ENCODE measurements around the gene COL13A1.

The COL13A1 gene

DNA sequence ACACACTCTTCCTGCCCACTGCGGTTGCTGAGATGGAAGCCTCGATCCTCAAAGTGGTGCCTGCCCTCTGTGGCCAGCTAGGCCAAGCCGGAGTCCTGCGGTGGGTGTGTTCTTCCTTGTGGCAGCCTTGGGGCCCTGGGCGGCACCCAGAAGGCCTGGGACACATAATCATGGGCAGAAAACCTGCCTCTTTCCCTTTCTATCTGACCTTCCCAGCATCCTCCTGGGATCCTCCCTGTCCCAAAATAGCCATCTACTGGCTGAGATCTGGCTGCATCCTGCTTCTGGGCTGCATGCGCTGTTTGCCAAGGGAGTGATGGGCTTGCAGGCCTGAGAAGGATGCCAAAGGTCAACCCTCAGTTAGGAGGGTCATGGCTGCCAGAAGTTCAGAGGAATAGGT, 23.9 kb downstream of the COL13A1 start:
- no peak for DNase-seq

DNA sequence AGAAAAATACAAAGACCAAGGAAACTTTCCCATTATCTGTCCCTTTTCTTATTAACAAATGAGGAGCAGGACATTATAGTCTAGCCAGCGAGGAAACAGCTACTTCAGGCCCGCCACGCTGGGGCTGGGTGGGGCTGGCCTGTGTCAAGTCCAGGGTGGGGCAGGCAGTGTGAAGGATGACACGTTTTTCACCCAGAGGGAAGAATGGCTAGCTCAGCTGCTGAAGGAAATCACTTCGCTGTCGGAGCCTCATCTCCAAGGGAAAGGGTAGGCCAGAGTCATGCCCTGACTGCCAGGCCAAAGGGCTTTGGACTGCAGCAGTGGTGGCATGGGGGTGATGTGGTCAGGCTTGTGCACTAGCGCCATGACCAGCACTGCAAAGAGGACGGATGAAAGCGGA, 24.4 kb downstream of the COL13A1 start:
- no peak for DNase-seq

DNA sequence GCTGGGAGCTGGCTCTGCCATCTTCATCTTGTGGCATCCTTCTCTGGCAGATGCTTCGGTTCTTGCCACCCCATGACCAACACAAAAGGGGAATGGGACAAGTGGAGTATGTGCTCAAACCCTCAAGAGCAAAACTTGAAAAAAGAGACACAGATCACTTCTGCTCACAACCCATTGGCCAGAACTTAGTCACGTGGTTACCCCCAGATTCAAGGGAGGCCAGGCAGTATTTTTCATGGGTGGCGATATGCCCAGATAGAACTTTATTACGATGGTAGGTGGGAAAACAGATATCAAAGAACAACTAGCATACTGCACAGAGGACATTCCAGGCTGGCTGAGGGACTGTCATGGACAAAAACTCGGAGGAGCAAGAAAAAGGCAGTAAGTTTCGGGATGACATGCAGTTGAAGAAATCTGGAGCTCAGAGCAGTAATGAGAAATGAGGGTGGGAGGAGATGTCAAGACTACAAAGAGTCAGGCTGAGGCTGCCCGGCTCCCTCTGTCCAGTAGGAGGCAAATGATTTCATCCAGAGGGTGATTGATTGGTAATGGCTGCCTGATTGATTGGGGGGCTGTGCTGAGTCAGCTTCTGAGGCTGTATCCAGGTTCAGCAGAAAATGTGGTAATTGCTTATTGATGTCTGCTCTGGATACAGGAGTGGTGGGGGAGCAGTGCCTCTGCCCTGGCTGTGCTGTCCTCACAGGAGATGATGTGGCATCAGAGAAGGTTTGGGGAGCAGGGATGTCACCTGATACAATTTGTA, 25.3 kb downstream of the COL13A1 start:
- DNase-seq: no peak

- DNase-seq: no peak
Observed at GRCh38 chr10:69828144-69828870, 26.6 kb downstream of the COL13A1 start.

DNA sequence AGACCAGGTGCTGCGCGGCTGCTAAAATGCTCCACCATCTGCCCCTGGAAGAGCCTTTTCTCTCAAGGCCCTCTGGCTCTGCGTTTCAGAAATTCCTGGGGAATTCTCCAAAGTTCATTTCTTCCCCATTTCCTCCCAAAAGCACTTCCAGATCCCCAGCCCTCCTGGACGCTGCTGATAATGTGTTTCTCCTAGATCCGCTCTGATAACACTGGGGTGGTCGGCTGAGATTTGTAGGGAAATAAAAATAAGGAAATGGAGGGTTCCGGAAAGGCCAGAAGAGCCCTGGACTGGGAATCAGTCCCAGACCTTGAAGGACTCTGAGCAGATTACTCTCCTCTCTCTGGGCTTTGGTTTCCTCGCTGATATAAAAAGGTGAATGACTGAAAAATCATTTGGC, 28.1 kb downstream of the COL13A1 start:
- DNase-seq: no peak

- DNase-seq: no peak
Observed at GRCh38 chr10:69831231-69831855, 29.6 kb downstream of the COL13A1 start.

DNA sequence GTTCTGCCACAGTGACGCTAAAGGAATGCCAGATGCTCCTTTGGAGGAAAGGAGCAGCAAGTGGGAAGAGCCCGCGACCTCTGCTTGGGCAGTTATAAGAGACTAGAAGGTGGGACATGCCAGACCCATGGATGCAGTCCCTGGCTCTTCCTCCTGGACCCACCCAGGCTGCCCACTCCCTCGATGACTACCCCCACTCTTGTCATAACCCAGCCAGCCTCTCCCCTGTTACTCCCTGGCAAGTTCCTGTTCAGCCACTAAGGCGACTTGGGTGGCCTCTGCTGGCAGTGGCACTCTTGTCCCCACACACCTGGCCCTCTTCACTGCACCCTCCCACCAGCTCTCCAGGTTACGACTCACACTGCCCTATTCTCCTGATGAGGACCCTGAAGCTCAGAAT, 33.5 kb downstream of the COL13A1 start:
- DNase-seq: no peak

DNA sequence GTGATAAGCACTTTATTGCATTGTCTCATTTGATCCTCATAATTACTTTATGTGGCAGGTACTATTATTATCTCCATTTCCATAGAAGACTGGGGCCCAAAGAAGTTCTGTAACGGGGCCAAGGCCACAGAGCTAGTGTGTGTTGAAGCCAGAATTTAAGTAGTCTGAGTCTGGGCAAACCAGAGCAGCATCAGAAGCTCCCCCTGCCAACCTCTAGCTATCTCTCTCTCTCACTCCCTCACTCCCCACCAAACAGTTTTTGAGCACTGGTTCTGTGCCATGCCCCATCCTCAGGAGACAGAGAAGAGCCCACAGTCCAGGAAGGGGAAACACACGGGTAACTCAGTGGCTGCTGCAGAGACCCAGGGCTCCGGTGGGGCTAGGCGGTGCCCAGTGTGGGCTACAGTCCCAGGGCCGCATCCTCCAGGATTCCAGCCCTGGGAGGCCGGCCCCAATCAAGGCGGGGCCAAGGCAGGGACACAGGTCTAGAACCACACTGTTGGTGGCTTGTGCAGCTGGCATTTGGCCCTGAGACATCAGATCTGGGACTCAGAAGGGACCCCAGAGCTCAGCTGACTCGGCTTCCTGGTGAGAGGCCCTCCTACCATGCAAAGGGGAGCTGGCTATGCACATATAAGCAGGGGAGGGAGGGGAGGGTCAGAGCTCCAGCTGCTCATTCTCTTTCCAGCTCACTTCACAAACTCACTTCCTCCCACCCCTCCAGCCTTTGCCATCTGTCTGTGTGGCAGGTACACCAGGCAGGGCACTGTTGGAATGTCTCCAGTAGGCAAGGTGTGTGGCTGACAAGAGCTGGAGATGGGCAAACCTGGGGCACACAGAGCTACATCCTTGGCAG, 34.4 kb downstream of the COL13A1 start:
- no peak for DNase-seq

- no peak for DNase-seq
Observed at GRCh38 chr10:69836731-69837030, 35.0 kb downstream of the COL13A1 start.

GRCh38 chr10:69837261-69837660, 35.6 kb downstream of the COL13A1 start:
- DNase-seq: no peak

GRCh38 chr10:69838418-69838817, 36.7 kb downstream of the COL13A1 start:
- DNase-seq: no peak

GRCh38 chr10:69838853-69839252, 37.1 kb downstream of the COL13A1 start:
- DNase-seq: no peak

GRCh38 chr10:69839696-69840345, 38.1 kb downstream of the COL13A1 start:
- no peak for DNase-seq

- no peak for DNase-seq
Observed at GRCh38 chr10:69840773-69841172, 39.1 kb downstream of the COL13A1 start.

DNA sequence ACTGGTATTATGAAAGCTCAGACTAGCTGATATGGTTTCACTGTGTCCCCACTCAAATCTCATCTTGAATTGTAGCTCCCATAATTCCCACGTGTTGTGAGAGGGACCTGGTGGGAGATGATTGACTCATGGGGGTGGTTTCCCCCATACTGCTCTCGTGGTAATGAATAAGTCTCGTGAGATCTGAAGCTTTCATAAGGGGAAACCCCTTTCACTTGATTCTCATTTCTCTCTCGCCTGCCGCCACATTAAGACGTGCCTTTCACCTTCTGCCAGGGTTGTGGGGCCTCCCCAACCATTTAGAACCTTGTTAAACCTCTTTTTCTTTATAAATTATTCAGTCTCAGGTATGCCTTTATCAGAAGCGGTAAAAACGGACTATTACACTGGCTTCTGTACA, 40.3 kb downstream of the COL13A1 start:
- no peak for DNase-seq

DNA sequence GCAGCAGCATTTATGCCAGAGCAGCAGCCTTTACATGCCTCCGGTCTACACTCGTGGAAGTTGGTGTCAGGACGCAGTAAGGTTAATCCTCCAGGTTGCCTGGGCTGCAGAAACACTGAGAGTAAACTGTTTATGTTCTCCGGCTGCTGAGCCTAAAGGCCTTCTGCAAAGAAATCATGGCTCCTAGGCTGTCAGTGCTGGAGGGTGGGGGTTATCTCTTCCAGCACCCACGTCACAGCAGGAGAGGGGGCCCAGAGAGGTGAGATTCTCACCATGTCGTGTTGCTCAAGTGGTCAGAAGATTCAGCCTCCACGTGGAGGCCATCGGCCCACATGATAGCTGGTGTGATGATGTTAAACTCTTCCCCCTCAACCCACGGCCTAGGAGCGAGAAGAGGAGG, 41.2 kb downstream of the COL13A1 start:
- DNase-seq: no peak

GRCh38 chr10:69843923-69844322, 42.2 kb downstream of the COL13A1 start:
- no peak for DNase-seq

- no peak for DNase-seq
Observed at GRCh38 chr10:69844698-69845097, 43.0 kb downstream of the COL13A1 start.

GRCh38 chr10:69845574-69846292, 44.0 kb downstream of the COL13A1 start:
- no peak for DNase-seq

DNA sequence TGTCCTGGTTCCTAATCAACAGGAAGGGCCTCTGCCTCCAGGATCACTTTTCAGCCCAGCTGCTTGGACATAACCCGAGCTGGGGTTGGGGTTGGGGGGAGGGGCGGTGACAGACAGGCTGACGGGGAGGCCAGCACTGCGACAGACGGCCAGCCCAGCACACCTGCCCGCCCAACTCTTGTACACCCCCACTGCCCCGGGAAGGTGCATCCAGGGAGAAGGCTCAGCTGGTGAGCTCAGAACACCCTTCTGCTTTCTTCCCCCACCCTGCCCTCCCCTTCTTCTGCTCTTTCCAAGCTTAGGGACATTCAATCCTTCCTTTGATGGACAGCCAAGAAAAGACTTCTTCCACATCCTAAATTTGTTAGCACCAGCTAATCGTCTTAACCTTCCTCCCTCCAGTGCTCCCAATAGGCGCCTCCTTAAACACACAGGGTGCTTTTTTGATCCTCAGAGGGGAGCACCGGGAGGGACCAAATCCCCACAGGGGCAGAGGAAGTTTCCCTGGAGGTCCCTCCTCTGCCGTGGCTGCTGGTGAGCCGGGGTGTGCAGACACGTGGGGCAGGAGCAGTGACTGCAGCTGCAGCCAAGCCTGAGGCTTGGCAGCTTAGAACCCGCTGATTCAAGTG, 44.7 kb downstream of the COL13A1 start:
- DNase-seq: no peak

GRCh38 chr10:69847458-69847857, 45.8 kb downstream of the COL13A1 start:
- DNase-seq: no peak

GRCh38 chr10:69847883-69848282, 46.2 kb downstream of the COL13A1 start:
- no peak for DNase-seq
